Calu3 (cell line): ENCODE measurements around the gene SBF2. TPM values are rescaled to one million over a fixed set of nuclear protein-coding genes. Genes with fewer than 3 reads are reported as not detected.
"Not testable (repeated sequence)": the region's sequence is repeated elsewhere in the genome, so short reads cannot be mapped to it uniquely, and the experiment has no call there.

Experiments
- BruUV-seq: library from RNA; stranded (reverse); fragments of 400-500 nt; replicated peaks from 2 replicates; lab custom pipeline; 2021; lab: Mats Ljungman, UMichigan
- CTCF ChIA-PET: fragments of 300-600 bp; sonication (Branson Sonifier 250); formaldehyde crosslinking; loops from one replicate; lab custom pipeline; 2022; ENCODE audit warnings: antibody characterized with exemption; lab: Charles Lee
- DNase-seq: peaks from one replicate; pipeline ENCODE4 v3.0.0; 2022
- H3K27ac Mint-ChIP-seq: one replicate; pipeline ENCODE4 v1.8.0; 2022; ENCODE audit warnings: mixed read lengths; ENCODE audit not compliant: unreplicated experiment
- H3K27me3 Mint-ChIP-seq: one replicate; pipeline ENCODE4 v1.8.0; 2022; ENCODE audit warnings: mixed read lengths; ENCODE audit not compliant: unreplicated experiment
- H3K36me3 Mint-ChIP-seq: one replicate; pipeline ENCODE4 v1.8.0; 2022; ENCODE audit warnings: mild to moderate bottlenecking, moderate library complexity, mixed read lengths; ENCODE audit not compliant: insufficient read depth, unreplicated experiment
- H3K4me1 Mint-ChIP-seq: one replicate; pipeline ENCODE4 v1.8.0; 2022; ENCODE audit warnings: mild to moderate bottlenecking, low read depth, mixed read lengths; ENCODE audit not compliant: unreplicated experiment
- H3K4me3 Mint-ChIP-seq: one replicate; pipeline ENCODE4 v1.8.0; 2022; ENCODE audit warnings: mild to moderate bottlenecking, low read depth, moderate library complexity, mixed read lengths; ENCODE audit not compliant: unreplicated experiment
- H3K9me3 Mint-ChIP-seq: one replicate; pipeline ENCODE4 v1.8.0; 2022; ENCODE audit warnings: low read depth, mixed read lengths; ENCODE audit not compliant: unreplicated experiment
- CTCF ChIP-seq: fragments of 200-600 bp; IDR thresholded peaks from one replicate; pipeline ENCODE4 v1.8.0; 2022; ENCODE audit warnings: antibody characterized with exemption; ENCODE audit not compliant: unreplicated experiment
- intact Hi-C: fragments of 100-400 bp; cut with micrococcal nuclease; formaldehyde crosslinking; loops from one replicate; pipeline ENCODE4 v1.10.0; 2022; ENCODE audit not compliant: unreplicated experiment
- total RNA-seq: library from RNA; stranded (reverse); gene quantifications from 2 replicates; pipeline ENCODE4 v1.2.3, GENCODE V29; 2022

SBF2 gene
- total RNA-seq, 1 experiment from 2014 or later, result 39.0 TPM

GRCh38 chr11:9936754-9937153, 357.3 kb downstream of the SBF2 start:
- no peak for DNase-seq
- H3K4me3 Mint-ChIP-seq, result no peak overlapping the region
- no peaks in the 10 kb centered on the region for H3K4me1 Mint-ChIP-seq
- H3K27ac Mint-ChIP-seq, result no peak overlapping the region
- peaks cover 10% of the 10 kb centered on the region for H3K9me3 Mint-ChIP-seq
- no TSS peak for BruUV-seq
- intact Hi-C loops, result no loop called here
- no peak for TF ChIP-seq CTCF
- H3K27me3 Mint-ChIP-seq, result no peaks in the 10 kb centered on the region
- no peaks in the 10 kb centered on the region for H3K36me3 Mint-ChIP-seq
- CTCF ChIA-PET, result no interaction called here

GRCh38 chr11:9932843-9933242, 361.2 kb downstream of the SBF2 start:
- H3K9me3 Mint-ChIP-seq, result peaks cover 13% of the 10 kb centered on the region
- intact Hi-C loops, H3K27me3 Mint-ChIP-seq, H3K4me3 Mint-ChIP-seq, DNase-seq, H3K36me3 Mint-ChIP-seq, BruUV-seq, H3K4me1 Mint-ChIP-seq, H3K27ac Mint-ChIP-seq: not testable (repeated sequence)
- CTCF ChIA-PET, result interaction anchor here (0.7 kb wide), 1 partner anchor 46 kb away, joined by 5 read pairs; no protein-coding TSS in a partner anchor

- H3K9me3 Mint-ChIP-seq, result peaks cover 13% of the 10 kb centered on the region
- BruUV-seq, H3K27me3 Mint-ChIP-seq, CTCF ChIA-PET, H3K4me1 Mint-ChIP-seq, DNase-seq, H3K27ac Mint-ChIP-seq, intact Hi-C loops, H3K4me3 Mint-ChIP-seq, H3K36me3 Mint-ChIP-seq: not testable (repeated sequence)
Measured at GRCh38 chr11:9930562-9931331, 363.3 kb downstream of the SBF2 start.

GRCh38 chr11:9927670-9928069, 366.3 kb downstream of the SBF2 start:
- TF ChIP-seq CTCF, result no peak
- no peak overlapping the region for H3K27ac Mint-ChIP-seq
- peaks cover 7% of the 10 kb centered on the region for H3K9me3 Mint-ChIP-seq
- intact Hi-C loops, result no loop called here
- no peaks in the 10 kb centered on the region for H3K27me3 Mint-ChIP-seq
- BruUV-seq, result no TSS peak
- no peak overlapping the region for H3K4me3 Mint-ChIP-seq
- H3K36me3 Mint-ChIP-seq, result no peaks in the 10 kb centered on the region
- CTCF ChIA-PET, result no interaction called here
- H3K4me1 Mint-ChIP-seq, result peaks cover 9% of the 10 kb centered on the region
- DNase-seq, result no peak

- Mint-ChIP-seq H3K27ac (no peak overlapping the region), H3K9me3 (no peaks in the 10 kb centered on the region), H3K36me3 (no peaks in the 10 kb centered on the region), H3K4me3 (no peak overlapping the region), H3K27me3 (no peaks in the 10 kb centered on the region), H3K4me1 (peaks cover 9% of the 10 kb centered on the region)
- CTCF ChIA-PET, result interaction anchor here (0.6 kb wide), 1 partner anchor 515 kb away, joined by 5 read pairs; no protein-coding TSS in a partner anchor
- DNase-seq, result no peak
- TF ChIP-seq CTCF, result no peak
- intact Hi-C loops, result no loop called here
- no TSS peak for BruUV-seq
Measured at GRCh38 chr11:9923280-9923679, 370.7 kb downstream of the SBF2 start.
